HG02763 (cell line): ENCODE results near the gene S1PR5.
"Not testable (repeated sequence)": the region's sequence is repeated elsewhere in the genome, so short reads cannot be mapped to it uniquely, and the experiment has no call there.

ENCODE experiments used
- ATAC-seq: cut with Tn5 transposase; IDR thresholded peaks from one replicate; pipeline ENCODE4 v1.9.1; 2021; ENCODE audit warnings: mild to moderate bottlenecking, moderate library complexity; ENCODE audit not compliant: unreplicated experiment

Gene S1PR5

DNA sequence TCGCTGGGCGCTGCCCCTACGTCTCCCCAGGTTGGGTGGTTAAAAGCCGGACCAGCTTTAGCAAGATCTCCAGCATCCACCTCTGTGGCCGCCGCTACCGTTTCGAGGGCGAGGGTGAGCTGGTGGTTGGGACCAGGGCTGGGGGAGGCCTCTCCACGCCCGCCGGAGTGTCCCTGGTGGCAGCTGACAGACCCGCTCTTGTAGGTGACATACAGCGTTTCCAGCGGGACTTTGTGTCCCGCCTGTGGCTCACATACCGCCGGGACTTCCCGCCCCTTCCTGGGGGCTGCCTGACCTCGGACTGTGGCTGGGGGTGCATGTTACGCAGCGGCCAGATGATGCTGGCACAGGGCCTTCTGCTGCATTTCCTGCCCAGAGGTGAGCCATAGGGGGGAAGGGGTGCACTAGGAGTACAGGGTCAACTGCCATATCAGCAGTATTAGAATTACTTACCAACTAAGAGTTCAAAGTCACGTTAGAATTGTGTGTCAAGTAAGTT is 27.6 kb upstream of the S1PR5 start:
- ATAC-seq, result no peak

DNA sequence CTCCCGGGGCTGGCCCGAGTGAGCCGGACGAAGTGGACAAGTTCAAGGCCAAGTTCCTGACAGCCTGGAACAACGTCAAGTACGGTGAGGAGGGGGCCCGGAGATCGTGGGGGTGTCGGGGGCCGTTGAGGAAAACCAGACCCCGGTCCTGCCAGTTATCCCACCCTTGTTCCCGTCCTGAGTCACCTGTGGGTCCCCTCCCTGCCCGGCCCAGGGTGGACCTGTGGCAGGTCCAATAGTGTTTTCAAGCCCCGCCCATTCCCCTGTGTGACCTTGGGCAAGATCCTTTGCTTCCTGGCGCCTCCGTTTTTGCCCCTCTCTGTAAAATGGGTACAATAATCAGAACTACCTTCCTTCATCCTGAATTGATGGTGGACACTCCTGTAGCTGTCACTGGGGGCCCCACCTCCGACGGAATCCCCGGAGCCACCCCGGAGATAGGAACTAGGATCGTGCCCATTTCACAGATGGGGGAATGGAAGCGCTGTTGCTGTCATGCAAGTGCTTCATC is 27.1 kb upstream of the S1PR5 start:
- ATAC-seq, result no peak

DNA sequence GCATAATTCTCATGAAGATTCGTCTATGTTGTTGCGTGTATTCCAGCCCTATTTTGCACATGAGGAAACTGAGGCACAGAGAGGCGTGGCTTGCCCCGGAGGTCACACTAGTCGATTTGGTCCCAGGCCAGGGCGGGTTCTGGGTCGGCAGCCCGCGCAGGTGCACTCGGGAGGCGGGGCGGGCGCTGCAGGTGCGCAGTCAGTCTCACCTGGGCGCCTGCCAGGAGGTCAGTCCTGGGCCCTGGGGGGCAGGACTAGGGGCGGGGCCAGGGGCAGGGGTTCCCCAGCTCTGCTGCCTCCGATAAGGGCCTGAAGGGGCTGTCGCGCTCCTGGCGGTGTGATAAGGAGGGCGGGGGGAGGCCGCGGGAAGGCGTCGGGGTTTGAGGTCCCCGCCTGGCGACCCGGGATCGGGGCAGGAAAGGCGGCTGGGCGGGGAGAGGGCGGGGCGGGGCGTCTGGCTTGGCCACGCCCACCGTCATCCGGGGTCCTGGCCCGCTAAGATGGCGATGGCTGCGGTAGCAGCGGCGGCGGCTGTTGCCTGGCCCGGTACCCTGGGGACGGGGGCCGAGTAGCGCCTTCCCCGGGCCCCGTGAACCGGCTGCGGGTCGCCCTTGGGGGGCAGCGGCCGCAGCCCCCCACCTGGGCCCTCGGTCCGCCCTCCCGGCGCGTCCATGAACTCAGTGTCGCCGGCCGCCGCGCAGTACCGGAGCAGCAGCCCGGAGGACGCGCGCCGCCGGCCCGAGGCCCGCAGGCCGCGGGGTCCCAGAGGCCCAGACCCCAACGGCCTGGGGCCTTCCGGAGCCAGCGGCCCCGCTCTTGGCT is 26.4 kb upstream of the S1PR5 start, which contains the start of gene ATG4D:
Gene ATG4D (plus strand): TSS at position 485 of the 822 bp plus-strand sequence. CDS start 187 bp downstream, at position 672.
- ATAC-seq, result peak; percentile 77

DNA sequence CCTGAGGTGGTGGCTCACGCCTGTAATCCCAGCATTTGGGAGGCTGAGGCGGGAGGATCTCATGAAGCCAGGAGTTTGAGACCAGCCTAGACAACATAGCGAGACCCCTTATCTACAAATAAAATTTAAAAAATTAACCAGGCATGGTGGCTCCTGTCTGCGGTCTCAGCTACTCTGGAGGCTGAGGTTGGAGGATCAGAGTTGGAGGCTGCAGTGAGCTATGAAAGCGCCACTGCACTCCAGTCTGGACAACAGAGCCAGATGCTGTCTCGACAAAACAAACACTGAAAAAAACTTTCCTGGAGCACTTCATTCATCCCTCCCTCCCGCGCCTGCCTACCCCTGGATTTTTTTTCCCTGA is 25.8 kb upstream of the S1PR5 start:
- ATAC-seq, result no peak

DNA sequence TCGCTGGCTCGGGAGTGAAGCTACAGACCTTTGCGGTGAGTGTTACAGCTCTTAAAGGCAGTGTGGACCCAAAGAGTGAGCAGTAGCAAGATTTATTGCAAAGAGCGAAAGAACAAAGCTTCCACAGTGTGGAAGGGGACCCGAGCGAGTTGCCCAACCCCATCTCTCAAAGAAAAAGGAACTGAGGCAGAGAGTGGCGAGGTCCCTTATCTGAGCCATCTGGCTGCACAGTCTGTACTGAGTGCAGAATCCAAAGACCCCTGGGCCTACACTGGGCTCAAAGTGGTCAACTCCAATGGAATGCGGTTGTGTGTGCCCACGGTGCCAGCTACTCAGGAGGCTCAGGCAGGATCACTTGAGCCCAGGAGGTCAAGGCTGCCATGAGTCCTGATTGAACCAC is 21.8 kb upstream of the S1PR5 start:
- ATAC-seq, result not testable (repeated sequence)

DNA sequence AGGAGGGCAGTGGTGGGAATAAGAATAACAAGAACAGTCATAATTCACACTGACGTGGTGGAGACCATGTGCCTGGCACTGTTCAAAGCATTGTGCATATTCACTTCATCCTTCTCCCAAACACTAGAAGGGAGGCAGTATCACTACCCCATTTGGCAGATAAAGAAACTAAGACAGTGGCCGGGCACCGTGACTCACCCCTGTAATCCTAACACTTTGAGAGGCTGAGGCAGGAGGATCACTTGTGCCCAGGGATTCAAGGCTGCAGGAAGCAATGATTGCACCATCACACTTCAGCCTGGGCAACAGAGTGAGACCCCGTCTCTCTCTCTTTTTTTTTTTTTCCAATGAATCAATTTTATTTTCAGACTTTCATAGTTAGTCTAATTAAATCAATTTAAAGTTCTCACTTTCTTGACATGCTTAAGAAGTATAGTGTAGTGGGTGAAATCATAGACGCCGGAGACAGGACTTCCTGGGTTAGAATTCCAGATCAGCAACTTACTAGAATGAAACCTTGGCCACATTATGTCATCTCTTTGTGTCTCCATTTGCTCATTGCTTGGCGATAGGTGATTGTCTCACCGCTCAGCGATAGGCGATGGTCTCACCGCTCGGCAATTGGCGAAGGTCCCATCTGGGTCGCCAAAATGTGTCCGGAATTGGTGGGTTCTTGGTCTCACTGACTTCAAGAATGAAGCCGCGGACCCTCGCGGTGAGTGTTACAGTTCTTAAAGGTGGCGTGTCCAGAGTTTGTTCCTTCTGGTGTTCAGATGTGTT is 21.1 kb upstream of the S1PR5 start:
- ATAC-seq, result no peak

DNA sequence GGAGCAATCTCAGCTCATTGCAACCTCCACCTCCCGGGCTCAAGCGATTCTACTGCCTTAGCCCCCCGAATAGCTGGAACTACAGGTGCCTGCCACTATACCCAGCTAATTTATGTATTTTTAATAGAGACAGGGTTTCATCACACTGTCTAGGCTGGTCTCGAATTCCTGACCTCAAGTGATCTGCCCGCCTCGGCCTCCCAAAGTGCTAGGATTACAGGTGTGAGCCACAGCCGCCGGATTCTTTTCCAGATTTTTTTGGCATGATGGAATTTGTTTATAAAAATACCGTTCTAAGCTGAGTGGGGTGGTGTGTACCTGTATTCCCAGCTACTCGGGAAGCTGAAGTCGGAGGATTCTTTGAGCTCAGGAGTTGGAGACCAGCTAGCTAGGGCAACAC is 20.4 kb upstream of the S1PR5 start:
- ATAC-seq, result no peak

DNA sequence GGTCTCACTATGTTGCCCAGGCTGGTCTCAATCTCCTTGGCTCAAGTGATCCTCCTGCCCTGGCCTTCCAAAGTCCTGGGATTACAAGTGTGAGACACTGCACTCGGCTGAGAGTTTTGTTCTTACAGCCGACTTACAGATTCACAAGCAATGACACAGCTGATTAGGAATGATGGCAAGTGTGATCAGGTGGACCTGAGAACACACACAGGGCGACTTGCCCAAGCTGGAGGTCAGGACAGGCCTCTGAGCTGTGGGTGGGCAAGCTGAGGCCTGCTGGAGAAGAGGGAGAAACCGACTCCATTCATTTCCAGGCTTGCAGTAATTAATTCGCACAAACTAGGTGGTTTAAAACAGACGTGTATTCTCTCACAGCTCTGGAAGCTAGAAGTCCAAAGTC is 18.4 kb upstream of the S1PR5 start:
- ATAC-seq, result no peak

DNA sequence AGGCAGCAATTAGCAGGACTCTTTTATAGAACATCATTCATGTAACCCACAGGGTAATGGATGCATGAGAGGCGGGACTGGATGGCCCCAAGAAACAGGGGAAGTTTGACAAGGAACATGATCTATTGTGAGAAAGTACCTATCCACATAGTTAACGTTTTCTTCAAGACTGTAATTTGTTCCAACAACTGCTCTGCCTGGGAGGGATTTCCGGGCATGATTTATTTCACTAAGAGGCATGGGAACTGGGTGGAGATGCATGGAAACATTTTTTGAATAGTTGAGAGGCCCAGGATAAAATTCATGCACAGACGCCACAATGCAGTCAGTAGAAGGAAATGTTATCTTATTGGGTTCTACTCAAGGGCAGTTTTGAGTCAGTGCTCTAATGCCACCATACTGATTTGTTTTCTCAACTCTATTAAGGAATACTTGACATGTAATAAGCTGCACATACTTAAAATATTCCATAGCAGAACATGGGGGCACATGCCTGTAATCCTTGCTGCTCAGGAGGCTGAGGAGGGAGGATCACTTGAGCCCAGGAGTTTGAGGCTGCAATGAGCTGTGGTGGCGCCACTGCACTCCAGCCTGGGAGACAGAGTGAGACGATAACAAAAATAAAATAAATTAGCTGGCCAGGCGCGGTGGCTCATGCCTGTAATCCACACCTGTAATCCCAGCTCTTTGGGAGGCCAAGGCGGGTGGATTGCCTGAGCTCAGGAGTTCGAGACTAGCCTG is 16.6 kb upstream of the S1PR5 start:
- no peak for ATAC-seq

DNA sequence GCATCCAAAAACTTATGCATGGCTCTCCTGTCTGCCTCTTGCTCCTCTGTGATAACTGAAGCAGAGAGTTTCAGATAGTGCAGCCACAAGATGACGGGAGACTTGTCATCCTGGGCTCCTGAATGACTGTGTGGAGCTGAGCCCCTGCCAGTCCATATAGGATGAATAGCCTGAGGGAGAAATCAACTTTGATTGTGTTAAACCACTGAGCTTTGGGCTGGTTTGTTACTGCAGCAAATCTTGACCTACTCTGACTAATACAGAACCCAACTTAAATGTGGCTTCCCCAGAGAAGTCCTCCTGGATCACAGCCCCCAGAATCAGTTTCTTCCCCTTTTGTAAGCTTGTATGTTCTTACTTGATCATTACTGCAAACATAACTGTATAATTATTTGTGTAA is 15.2 kb upstream of the S1PR5 start:
- no peak for ATAC-seq

DNA sequence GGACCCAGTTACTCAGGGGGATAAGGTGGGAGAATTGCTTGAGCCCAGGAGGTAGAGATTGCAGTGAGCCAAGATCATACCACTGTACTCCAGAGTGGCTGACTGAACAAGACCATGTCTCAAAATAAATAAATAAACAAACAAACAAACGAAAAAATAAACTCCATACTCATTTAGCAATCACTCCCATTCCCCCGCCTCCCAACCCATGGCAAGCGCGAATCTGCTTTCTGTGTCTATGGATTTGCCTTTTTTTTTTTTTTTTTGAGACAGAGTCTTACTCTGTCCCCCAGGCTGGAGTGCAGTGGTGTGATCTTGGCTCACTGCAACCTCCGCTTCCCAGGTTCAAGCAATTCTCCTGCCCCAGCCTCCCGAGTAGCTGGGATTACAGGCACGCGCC is 9.6 kb upstream of the S1PR5 start:
- ATAC-seq, result not testable (repeated sequence)

DNA sequence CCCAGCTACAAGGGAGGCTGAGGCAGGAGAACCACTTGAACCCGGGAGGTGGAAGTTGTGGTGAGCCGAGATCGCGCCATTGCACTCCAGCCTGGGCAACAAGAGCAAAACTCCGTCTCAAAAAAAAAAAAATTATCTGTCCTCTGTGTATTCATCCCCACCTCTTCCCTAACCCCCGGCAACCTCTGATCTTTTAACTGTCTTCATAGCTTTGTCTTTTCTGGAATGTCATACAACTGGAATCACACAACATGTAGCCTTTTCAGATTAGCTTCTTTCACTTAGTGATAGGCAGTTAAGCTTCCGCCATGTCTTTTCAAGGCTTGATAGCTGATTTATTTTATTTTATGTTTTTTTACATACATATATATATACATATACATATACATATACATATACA is 8.4 kb upstream of the S1PR5 start:
- no peak for ATAC-seq

DNA sequence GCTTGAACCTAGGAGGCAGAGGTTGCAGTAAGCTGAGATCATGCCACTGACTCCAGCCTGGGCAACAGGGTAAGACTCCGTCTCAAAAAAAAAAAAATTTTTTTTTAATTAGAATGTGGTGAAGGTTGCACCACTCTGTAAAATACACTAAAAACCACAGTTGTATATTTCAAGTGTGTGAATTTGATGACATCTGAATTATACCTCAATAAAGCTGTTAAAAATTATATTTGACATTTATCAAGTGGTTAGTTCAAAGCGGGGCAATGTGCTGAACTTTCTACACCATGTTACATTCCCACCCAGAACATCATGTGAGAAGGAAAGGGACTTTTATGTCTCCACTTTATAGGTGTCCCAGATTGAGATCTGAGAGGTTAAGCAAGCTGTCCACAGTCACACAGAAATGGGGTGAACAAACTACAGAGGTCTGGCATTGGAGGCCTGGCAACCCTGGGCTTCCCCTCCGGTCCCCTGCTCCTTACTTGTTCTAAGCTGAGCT is 5.9 kb upstream of the S1PR5 start:
- no peak for ATAC-seq

DNA sequence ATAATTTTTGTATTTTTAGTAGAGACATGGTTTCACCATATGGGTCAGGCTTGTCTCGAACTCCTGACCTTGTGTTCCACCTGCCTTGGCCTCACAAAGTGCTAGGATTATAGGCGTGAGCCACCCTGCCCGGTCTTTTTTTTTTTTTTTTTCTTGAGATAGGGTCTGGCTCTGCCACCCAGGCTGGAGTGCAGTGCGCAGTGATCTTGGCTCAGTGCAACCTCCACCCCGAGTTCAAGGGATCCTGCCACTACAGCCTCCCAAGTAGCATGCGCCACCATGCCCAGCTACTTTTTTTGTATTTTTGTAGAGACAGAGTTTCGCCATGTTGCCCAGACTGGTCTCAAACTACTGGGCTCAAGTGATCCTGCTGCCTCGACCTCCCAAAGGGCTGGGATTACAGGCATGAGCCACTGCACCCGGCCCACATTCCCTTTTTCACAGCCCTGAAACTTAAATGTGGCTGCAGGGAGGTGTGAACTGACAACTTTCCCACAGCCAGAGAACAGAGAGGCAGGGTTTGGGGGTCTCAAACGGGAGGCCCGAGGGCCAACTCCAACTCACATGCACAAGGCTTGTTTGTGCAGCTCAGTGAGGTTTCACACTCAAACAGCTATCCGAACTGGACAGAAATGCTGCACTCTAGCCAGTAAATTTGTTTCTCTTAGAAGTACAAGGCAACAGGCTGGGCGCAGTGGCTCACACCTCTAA is 4.4 kb upstream of the S1PR5 start:
- no peak for ATAC-seq

DNA sequence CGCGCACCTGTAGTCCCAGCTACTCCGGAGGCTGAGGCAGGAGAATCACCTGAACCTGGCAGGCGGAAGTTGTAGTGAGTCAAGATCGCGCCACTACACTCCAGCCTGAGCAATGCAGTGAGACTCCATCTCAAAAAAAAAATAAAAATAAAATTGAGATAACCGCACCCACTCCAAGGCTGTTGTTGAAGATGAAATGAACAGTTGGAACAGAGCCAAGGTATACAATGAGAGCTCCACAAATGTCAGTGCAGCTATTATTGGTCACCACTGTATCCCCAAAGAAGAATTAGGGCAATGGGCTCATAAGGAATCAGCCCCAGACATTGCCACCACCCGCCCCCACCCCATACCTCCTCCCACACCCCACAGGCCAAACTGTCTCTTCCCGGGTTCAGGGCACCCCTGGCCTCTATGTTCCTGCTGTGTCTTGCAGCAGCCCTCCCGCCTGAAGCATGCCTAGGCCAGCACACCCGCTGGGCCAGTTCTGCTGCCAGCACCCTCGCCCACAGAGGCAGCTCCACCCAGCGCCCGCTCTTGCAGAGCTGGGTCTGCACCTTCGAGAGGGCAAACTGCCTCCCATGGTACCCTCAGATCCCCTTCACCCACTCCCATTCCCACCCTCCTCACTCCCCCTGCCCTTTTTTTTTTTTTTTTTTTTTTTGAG is 3.5 kb upstream of the S1PR5 start:
- no peak for ATAC-seq

DNA sequence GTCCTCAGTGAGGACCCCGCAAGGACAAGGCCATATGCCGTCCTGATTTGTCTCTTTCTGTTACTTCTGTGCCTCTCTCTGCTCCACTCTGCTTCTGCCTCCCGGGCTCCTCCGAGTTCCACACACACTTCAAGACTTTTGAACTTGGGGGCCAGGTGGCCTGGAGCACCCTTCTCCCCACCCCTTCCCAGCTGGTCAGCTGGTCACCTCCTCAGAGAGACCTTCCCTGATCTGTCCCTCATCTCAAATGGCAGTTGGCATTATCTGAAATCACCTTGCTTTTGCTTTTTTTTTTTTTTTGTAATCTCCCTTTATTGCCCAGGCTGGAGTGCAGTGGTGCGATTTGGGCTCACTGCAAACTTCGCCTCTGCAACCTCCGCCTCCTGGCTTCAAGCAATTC is 2.2 kb upstream of the S1PR5 start:
- ATAC-seq, result no peak

DNA sequence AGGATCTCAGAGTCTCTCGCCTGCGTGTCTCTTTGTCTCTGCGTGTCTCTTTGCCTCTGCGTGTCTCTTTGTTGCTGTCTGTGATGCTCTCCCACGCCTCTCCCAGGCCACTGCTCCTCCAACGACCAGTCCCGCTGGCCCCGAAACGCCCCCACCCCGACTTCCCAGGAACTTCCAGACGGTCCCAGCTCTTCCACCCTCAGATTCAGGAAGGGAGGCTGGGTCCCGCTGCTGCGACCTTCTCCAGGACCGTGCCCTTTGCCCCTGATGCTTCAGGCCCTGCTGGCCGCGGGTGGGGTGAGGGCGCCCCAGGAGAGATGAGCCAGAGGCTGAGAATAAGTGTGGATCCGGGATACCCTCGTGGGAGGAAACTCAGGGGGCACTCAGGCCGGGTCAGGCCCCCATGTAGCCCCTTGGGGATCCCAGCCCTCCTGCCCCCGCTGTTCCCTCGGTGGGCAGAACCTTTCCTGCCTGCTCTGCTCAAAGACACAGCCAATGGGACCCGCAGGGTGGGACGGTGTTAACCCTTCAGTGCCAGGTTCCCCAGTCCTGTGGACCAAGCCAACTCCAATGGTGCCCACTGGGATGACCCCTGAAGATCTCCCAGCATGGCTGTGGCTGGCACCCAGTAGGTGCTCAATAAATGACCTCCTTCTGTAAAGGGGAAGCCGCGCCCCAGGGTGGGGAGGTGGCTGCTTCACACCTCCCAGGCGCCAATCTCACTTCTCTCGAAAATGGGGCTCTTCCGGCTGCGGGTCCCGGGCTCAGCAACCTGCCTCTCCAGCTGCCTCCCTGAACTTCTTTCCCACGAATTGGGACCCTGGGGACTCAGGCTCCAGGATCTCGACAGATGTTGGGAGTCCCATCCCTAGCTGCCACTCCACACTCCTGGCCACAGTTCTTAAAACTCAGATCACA is 1.5 kb upstream of the S1PR5 start:
- no peak for ATAC-seq

DNA sequence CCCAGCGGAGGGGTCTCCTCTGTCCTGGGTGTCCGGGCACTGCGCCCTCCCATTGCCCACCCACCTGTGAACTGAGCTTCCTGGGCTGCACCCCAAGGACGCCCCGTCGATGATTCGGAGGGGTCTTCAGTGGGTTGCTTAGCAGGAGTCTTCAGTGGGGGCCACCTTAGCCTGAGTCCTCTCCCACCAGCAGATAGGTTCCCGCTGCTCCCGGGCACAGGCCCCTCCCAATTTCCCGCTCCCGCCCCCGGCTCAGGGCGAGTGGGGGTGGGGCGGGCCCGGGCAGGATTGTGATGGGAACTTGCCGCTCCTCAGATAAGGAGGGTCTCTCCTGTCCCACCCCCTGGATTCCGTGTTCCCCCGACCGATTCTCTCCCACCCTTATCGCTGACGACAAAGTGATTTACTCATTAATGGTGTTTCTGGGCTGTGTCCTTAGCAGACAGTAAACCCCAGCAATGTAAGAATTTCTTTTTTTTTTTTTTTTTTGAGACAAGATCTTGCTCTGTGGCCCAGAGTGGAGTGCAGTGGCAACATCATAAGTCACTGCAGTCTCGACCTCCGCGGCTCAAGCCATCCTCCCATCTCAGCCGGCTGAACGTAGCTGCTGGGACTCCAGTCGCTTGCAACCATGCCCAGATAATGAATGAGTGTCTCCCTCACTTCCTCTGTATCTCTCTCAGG is 655 bp upstream of the S1PR5 start:
- no peak for ATAC-seq
